Measurements from ENCODE around the gene RBM43.

RBM43 gene

GRCh38 chr2:151217343-151217742 is 44.3 kb downstream of the RBM43 start:
- DNase-seq (ENCODE audit: low spot score), result no peak

GRCh38 chr2:151207100-151207499 is 54.6 kb downstream of the RBM43 start:
- no peak for DNase-seq (ENCODE audit: low spot score)

- DNase-seq (ENCODE audit: low spot score), result no peak
Measured at GRCh38 chr2:151206446-151206968, 55.2 kb downstream of the RBM43 start.

GRCh38 chr2:151205571-151205970 is 56.1 kb downstream of the RBM43 start:
- DNase-seq (ENCODE audit: low spot score), result no peak

GRCh38 chr2:151204756-151205155 is 56.9 kb downstream of the RBM43 start:
- no peak for DNase-seq (ENCODE audit: low spot score)

- DNase-seq (ENCODE audit: low spot score), result no peak
Measured at GRCh38 chr2:151200844-151201243, 60.8 kb downstream of the RBM43 start.

- no peak for DNase-seq (ENCODE audit: low spot score)
Measured at GRCh38 chr2:151200277-151200676, 61.4 kb downstream of the RBM43 start.

- no peak for DNase-seq (ENCODE audit: low spot score)
Measured at GRCh38 chr2:151198645-151199044, 63.0 kb downstream of the RBM43 start.

All from putamen (tissue), 1 donor.